ENCODE measurements around the gene ZBTB14.

Gene ZBTB14

DNA sequence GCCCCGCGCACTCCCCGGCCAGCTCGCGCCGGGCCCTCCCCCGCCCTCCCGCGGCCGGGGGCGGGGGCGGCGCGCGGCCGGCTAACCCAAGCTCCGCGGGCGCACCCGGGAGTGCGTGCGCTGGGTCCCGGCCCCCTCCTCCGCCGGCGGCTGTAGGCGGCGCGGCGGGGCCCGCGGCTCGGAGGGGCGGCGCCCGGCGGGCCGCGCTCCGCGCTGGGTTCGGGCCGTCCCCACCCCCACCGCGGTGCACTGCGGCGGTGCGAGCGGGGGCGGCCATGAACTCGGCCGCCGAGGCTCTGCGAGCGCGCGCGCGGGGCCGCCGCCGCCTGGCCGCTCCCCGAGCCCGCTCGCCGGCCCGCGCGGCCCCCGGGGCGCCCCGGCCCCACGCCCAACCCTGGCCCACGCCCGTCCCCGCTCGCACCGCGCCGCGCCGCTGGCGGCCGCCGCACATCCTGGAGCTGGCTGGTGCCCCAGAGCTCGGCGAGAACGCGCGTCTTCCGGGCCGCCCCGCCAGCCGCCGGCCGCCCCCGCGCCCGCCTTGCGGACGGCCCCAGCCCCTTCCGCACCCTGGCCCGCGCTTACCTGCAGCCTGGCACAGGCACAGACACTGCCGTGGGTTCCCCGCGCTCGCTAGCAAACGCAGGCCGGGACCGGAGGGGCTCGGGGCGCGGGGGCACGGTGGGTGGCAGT lies at the start of gene ZBTB14:
ZBTB14 (minus strand) TSS at position 496 of the 690 bp plus-strand sequence. CDS start 2,480 bp downstream, outside the sequence.
- no peak for DNase-seq

- no peak for DNase-seq
These were observed 43.8 kb upstream of the ZBTB14 start for GRCh38 chr18:5339202-5339834.

DNA sequence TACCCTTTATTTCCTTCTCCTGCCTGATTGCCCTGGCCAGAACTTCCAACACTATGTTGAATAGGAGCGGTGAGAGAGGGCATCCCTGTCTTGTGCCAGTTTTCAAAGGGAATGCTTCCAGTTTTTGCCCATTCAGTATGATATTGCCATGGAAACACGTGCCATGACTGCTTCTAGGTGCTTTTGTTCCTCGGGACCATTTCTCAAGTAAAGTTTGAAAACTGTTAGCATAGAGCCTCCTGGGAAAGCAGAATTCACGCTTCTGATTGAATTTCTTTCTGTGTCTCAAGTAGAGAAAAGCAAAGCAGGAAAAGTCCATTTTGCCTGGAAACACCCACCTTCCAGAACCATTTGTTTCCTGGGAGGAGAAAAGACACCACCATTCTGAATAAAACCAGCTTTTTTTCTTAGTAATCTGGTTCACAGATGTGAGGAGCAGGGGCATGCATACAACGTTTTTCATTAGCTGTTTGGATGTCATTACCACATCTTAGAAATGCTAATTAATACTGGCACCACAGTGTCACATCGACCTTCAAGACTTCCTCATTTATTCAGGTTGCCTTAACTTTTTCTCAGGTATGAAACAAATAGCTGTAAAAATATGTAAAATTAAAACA lies 39.0 kb upstream of the ZBTB14 start:
- DNase-seq, result no peak

DNA sequence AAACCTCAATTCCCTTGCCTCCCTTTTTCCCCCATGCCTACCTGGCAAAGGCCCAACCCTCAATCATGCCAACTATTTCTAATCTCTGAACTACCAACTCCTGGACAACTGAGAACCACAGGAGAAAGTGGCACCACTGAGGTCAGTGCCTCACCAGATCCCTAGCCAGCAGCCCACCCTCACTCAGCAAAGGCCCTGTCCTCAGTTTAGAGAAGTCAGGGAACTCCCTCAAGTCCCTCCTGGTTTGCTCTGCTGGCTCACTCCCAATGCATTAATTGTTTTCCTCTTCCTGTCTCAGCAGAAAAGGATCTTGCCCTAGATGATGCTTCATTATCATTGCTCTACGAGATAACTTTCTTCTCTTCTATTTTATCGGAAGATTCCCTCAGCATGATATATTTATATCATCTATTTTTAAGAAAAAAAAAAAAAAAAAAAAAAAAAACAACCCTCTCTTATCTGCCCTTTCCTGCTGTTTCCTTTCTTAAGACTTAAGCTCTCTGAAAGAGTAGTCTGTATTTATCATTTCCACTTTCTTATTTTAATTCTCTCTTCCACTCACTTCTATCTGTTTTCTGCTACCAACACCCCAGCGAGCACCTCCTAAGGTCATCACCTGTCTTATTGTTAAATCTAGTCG lies 22.7 kb upstream of the ZBTB14 start:
- no peak for DNase-seq

DNA sequence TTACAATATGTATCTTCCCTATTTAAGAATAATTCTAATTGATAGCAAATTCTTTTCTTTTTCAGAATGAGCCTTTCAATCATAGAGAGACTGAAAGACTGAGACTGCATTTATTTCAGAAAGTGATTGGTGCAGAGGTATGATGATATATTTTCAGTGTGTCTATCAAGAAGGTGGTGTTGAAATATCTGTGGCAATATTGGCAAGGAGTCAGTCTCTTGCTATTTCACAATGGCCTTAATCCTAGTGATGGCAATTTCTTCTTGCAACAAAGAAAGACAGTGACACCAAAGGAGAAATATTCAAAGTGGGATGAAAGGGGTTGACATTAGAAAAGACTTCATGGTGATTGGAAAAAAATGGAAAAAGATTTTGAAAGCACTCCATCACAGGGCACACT lies 21.7 kb upstream of the ZBTB14 start:
- no peak for DNase-seq

- no peak for DNase-seq
These were observed 20.3 kb upstream of the ZBTB14 start for GRCh38 chr18:5315838-5316237.

DNA sequence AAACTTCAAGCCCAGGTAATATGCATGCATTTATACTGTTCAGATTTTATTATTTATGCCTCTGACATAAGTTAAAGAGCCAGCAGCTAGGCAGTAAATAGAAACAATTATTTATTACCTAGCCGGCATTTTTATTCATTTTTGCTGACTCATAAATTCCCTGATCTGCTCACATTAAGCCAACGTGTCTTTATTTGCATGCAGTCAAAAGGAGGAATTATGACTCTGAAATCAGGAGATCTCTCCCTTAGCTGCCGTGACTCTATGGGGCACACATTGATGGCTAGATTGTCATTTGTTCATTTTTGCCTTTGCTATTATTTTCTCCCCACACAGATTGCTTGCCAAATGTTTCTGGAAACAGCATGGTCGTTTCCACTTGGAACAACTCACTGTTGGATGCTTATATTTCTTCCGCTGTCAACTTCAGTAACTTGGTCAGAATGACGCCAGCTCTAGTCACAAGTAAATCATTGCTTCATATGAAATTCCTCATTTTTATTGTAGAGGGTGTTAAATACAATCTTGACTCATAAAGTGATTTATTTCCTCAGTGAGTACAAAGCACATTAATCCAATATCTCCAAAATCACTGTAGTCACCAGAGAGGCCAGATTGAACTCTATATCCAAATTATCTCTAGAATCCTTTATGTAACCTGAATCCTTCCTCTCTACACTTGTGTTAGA lies 15.9 kb upstream of the ZBTB14 start:
- no peak for DNase-seq

GRCh38 chr18:5309888-5310470 lies 14.5 kb upstream of the ZBTB14 start:
- DNase-seq, result no peak

GRCh38 chr18:5305835-5306234 lies 10.3 kb upstream of the ZBTB14 start:
- DNase-seq, result no peak

- DNase-seq, result no peak
These were observed 8.7 kb upstream of the ZBTB14 start for GRCh38 chr18:5304232-5304631.

- no peak for DNase-seq
These were observed 8.1 kb upstream of the ZBTB14 start for GRCh38 chr18:5303636-5304035.

DNA sequence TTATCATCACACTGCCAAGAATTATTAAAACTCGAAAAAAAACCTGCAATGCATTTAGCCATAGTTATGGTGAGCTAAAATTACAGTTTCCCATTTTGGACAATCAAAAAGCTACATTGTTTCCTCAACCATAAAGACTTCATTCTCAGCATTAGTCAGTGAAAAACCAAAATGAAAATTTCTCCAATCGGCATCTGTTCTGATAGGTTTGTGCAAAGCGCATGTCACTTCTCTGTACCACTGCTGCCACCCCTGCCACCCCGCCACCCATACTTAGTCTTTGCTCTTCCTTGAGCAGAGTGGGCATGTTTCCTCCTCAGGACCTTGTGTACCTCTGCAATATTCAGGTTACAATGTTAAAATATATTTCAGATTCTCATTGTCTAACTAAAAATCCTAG lies 7.1 kb upstream of the ZBTB14 start:
- DNase-seq, result no peak

DNA sequence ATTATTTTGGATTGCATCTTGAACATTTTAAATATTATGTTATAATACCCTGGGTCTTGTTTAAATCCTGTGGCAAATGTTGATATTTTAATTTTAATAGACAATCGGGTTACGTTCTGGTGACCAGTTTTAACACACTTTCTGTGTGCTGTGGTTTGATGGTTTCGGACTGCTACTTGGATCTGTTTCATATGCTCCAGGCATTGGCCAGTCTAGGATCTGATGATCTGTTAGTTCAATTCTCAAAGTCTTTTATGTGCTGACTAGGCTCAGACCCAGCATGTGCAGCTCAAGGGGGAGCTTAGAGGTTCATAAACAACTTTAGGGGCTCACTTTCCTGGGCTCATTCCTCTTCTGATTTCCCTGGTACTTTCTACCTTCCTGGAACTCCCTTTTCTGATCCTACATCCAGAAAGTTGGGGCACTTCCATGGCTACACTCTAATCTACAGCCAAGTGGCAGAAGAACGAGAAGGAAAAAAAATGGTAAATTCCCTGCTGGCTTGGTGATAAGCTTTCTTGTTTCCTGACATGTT lies 5.0 kb upstream of the ZBTB14 start:
- no peak for DNase-seq

DNA sequence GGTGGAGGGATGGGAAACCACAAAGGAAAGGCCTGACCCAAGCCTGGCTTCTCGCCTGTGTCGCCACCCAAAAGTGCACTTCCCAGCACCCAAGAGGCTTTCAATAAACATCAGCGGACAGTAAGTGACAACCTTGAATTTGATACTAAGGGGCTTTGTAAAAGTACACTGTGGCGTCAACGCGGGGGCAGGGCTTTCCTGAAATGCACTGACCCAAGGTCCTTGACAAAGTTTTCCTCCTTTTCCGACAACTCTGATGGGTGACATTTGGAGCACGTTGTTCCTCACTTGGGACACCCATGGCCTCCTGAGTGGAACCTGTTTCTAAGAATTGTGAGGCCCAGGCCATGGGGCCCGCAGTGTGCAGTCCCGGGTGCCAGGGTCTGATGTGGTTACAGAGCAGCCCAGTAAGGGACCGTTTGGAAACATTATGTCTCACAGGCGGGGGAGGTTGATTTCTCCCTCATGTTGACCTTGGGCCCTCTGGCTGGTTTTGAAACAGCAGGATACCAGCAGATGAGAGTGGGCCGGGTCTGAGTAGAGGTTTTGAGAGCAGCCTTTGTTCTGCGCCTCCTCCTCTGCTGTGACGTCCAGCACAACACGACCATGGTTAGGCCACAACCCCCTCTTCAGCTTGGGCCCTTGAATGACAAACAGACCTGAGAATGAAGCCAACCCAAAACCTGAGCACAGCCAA lies 2.8 kb upstream of the ZBTB14 start:
- no peak for DNase-seq

- DNase-seq, result no peak
These were observed 2.1 kb upstream of the ZBTB14 start for GRCh38 chr18:5297597-5297996.

DNA sequence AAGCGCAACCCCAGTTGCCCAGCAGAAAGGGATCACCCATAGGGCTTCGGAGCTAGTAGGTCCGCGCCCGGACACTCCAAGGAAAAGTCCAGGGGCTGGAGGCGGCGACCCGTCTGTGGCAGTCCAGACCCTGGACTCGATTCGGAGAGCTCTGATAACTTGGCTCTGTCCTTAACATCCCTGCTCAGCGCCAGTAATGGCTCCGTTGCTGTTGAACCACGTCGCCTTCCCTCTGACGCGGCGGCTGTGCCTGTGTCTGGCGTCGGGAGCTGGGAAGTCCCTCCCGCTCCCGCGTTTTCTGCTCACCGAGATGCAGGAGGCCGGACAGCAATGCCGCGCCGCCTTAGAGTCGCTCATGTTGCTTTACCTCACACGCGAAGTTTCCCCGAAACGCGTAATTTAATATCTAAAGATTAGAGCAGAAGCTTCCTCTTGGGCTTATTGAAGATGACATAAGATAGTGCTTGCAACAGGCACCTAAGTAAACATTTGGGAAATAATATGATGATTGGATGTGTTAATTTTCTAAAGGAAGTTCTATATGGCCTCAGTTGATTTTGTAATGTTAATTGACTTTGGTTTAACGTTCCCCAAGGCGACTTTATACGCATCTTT lies 1.3 kb upstream of the ZBTB14 start:
- peak; percentile 78 for DNase-seq

GRCh38 chr18:5295981-5296705 lies 617 bp upstream of the ZBTB14 start:
- peak; percentile 73 for DNase-seq

DNA sequence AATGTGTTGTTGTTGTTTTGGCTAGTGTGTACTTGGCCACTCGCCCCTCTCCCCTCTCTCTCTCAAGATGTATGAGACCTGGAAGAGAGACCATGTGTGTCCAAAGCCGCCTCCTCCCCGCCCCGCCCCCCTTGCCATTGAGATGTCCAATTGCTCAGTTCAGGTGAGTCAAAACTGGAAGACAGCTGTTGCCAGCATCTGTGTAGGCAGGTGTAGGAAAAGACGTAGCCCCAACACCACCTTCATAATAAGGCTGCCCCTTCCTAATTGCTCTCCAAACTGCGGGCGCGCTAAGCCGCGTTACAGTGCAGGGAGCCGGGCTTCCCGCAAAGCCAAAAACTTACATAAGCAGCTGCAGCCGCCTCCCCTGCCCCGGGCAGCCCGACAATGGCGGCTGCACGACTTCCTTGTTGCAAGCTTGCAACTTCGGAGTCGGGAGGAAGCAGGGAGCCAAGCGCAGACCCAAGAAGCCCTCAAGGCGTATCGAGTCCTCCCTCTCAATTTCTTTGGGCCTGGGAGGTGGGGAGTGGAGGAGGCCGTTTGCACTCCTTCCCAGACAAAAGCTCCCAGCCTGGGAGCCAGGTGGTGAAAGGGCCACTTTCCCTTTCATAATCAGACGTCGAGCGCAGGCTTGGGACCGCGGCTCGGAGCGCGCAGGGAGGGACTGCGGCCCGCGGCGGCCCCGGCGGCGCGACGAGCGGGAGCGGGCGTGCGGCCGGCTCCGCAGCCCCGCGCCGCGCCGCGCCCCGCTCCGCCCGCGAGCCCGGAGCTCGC lies 882 bp downstream of the ZBTB14 start:
- no peak for DNase-seq

GRCh38 chr18:5294113-5294456 lies 1.4 kb downstream of the ZBTB14 start:
- no peak for DNase-seq

DNA sequence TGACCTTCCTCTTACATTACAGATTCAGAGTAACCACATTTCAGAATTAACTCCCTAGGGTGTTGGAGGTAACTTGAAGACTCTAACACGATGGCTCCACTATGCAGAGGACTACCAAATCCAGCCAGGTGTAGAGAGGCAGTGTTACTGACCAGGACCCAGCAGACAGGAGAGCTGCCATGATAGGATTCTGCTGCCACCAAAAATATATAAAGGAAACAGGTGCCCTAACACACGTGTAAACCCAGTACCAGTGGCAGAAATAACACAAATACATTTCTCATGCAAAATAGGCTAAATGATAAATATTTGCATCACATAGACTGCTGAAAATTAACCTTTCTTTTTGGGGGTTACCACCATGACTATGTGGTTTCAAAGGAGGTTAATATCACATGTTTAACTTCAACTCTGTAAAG lies 7.0 kb downstream of the ZBTB14 start:
- no peak for DNase-seq

Measured in SHP77 treated with DMSO at 0.1 percent for 48 hours (cell line).